IMR-90 (cell line): ENCODE data around the gene PARP1.

Experiments used
- CHD1 ChIP-seq: IDR thresholded peaks from 2 replicates; pipeline ENCODE4 v1.6.1; 2012; ENCODE audit warnings: low read depth, low read length, improper control_type of control experiment
- CTCF ChIP-seq: conservative IDR thresholded peaks from 2 replicates; pipeline ENCODE4 v1.5.1; 2012; ENCODE audit warnings: mild to moderate bottlenecking, low read depth, low read length, improper control_type of control experiment
- ELK1 ChIP-seq: fragments of 150-350 bp; IDR thresholded peaks from 2 replicates; pipeline ENCODE4 v1.6.1; 2016; ENCODE audit warnings: low read depth, mild to moderate bottlenecking, low read length, moderate library complexity, borderline replicate concordance
- MAFK ChIP-seq: IDR thresholded peaks from 2 replicates; pipeline ENCODE4 v1.6.1; 2012; ENCODE audit warnings: low read depth, low read length, improper control_type of control experiment
- MXI1 ChIP-seq: IDR thresholded peaks from 2 replicates; pipeline ENCODE4 v1.6.1; 2012; ENCODE audit warnings: low read depth, mild to moderate bottlenecking, low read length, moderate library complexity, borderline replicate concordance
- POLR2A ChIP-seq: IDR thresholded peaks from 2 replicates; pipeline ENCODE4 v1.6.1; 2012; ENCODE audit warnings: mild to moderate bottlenecking, low read depth, low read length
- RAD21 ChIP-seq: IDR thresholded peaks from 2 replicates; pipeline ENCODE4 v1.6.1; 2012; ENCODE audit warnings: low read length, improper control_type of control experiment
- RCOR1 ChIP-seq: IDR thresholded peaks from 2 replicates; pipeline ENCODE4 v1.6.1; 2012; ENCODE audit warnings: mild to moderate bottlenecking, low read length, improper control_type of control experiment; ENCODE audit not compliant: insufficient replicate concordance
- RFX5 ChIP-seq: IDR thresholded peaks from 2 replicates; pipeline ENCODE4 v1.8.0; 2012; ENCODE audit warnings: low read depth, mild to moderate bottlenecking, low read length, moderate library complexity
- USF2 ChIP-seq: fragments of 150-350 bp; IDR thresholded peaks from 2 replicates; pipeline ENCODE4 v1.6.1; 2017; ENCODE audit warnings: mild to moderate bottlenecking, antibody characterized with exemption, low read length, low read depth

GRCh38 chr1:226441629-226442028 lies 33.7 kb upstream of the PARP1 start:
- TF ChIP-seq CTCF (no peak), RAD21 (no peak), POLR2A (no peak), ELK1 (no peak), MXI1 (no peak), USF2 (no peak), MAFK (no peak), CHD1 (no peak), RFX5 (no peak), RCOR1 (no peak)
